K562 (cell line): ENCODE results near the gene FBXO11.

ENCODE experiments used
- EP300 ChIP-seq: IDR thresholded peaks from 2 replicates; pipeline ENCODE4 v1.6.1; 2012; ENCODE audit warnings: low read length, improper control_type of control experiment
- MYNN ChIP-seq, 2 experiments: sonication (generic); formaldehyde crosslinking in 1 of 2; IDR thresholded peaks; 2 replicates each; pipeline versions ENCODE4 v1.5.0 to v1.6.1; 2016 to 2020; ENCODE audit warnings: antibody characterized with exemption in 1 of 2, missing genetic modification reagents in 1 of 2
- PCBP2 ChIP-seq: fragments of 200-400 bp; formaldehyde crosslinking; IDR thresholded peaks from 2 replicates; pipeline ENCODE4 v1.6.1; 2018; ENCODE audit warnings: low read length, low read depth, mild to moderate bottlenecking, moderate library complexity; ENCODE audit not compliant: poor library complexity, severe bottlenecking
- PPARD ChIP-seq: fragments of 250-450 bp; sonication (Bioruptor Pico); IDR thresholded peaks from 2 replicates; pipeline ENCODE4 v1.8.0; 2022; ENCODE audit warnings: inconsistent platforms, mild to moderate bottlenecking, moderate library complexity
- ZNF217 ChIP-seq: sonication (generic); formaldehyde crosslinking; IDR thresholded peaks from 2 replicates; pipeline ENCODE4 v1.8.0; 2022; ENCODE audit warnings: mild to moderate bottlenecking, missing genetic modification reagents
- ZNF224 ChIP-seq: sonication (generic); formaldehyde crosslinking; IDR thresholded peaks from 2 replicates; pipeline ENCODE4 v1.8.0; 2022; ENCODE audit warnings: mild to moderate bottlenecking, missing genetic modification reagents

DNA sequence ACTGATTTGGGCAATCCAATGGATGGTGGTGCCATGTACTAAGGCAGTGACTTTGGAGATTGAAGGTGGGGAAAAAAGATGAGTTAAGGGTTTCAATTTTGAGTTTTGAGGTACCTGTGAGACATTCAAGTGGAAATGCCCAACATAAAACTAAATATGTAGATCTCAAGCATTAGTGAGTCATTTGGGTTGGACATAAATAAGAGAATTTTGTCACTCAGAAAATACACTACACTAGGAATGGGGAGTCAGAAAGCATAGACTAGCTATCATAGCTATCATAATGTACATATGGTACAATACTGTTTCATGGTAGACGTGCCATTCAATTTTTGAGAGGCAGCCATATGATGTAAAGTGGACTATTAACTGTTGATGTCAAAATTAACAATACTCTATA lies 56.1 kb downstream of the FBXO11 start:
- TF ChIP-seq EP300 (no peak), PCBP2 (no peak), ZNF217 (CRISPR knock-in tag) (no peak), ZNF224 (no peak), MYNN (IDR thresholded peaks at IDR 0.05) (no peak), MYNN (CRISPR knock-in tag; IDR thresholded peaks at IDR 0.05) (no peak), PPARD (no peak)
